IMR-90 (cell line): ENCODE measurements around the gene SLC37A4. TPM values are rescaled to one million over a fixed set of nuclear protein-coding genes. Genes with fewer than 3 reads are reported as not detected.

Experiments used
- ATAC-seq: fragments of 200-7000 bp; cut with Tn5 transposase; 2 replicates; pipeline ENCODE4 v1.9.1; 2020; ENCODE audit warnings: low read depth, mild to moderate bottlenecking, moderate library complexity
- BruUV-seq: library from RNA; stranded (reverse); fragments of 400-500 nt; replicated peaks from 2 replicates; lab custom pipeline; 2021; lab: Mats Ljungman, UMichigan
- CTCF ChIA-PET: fragments of 300-600 bp; formaldehyde crosslinking; extraction: SDS; loops from one replicate; lab custom pipeline; 2021; ENCODE audit warnings: antibody characterized with exemption; lab: Yijun Ruan, JAX
- POLR2A ChIA-PET: fragments of 300-600 bp; sonication (Branson Sonifier 250); formaldehyde crosslinking; loops from one replicate; lab custom pipeline; 2022; ENCODE audit warnings: antibody characterized with exemption; ENCODE audit not compliant: unreplicated experiment; lab: Charles Lee
- DNase-seq: peaks from one replicate; pipeline ENCODE4 v3.0.0; 2013
- H2AFZ ChIP-seq: replicated peaks from 2 replicates; pipeline ENCODE3; 2013; ENCODE audit warnings: low read length, mild to moderate bottlenecking; ENCODE audit not compliant: poor library complexity
- H2AK5ac ChIP-seq: 2 replicates; pipeline ENCODE4 v1.6.1; 2013; ENCODE audit warnings: low read depth, low read length, inconsistent platforms
- H2AK9ac ChIP-seq: replicated peaks from 2 replicates; pipeline ENCODE3; 2013; ENCODE audit warnings: mild to moderate bottlenecking, low read depth, low read length, moderate library complexity; ENCODE audit not compliant: poor library complexity
- H2BK120ac ChIP-seq: 2 replicates; pipeline ENCODE4 v1.6.1; 2013; ENCODE audit warnings: low read depth, low read length, inconsistent platforms
- H2BK15ac ChIP-seq: 3 replicates; pipeline ENCODE4 v1.6.1; 2013; ENCODE audit warnings: low read depth, low read length, inconsistent platforms
- H2BK20ac ChIP-seq: 2 replicates; pipeline ENCODE4 v1.6.1; 2013; ENCODE audit warnings: low read depth, mild to moderate bottlenecking, inconsistent platforms, low read length, moderate library complexity
- H2BK5ac ChIP-seq: 2 replicates; pipeline ENCODE4 v1.6.1; 2013; ENCODE audit warnings: mild to moderate bottlenecking, low read depth, low read length, inconsistent platforms; ENCODE audit not compliant: poor library complexity, severe bottlenecking
- H3K14ac ChIP-seq: replicated peaks from 2 replicates; pipeline ENCODE4 v1.6.1; 2013; ENCODE audit warnings: low read depth, low read length, inconsistent platforms
- H3K18ac ChIP-seq: 2 replicates; pipeline ENCODE4 v1.6.1; 2013; ENCODE audit warnings: low read depth, low read length, control low read depth
- H3K23ac ChIP-seq: 2 replicates; pipeline ENCODE4 v1.6.1; 2013; ENCODE audit warnings: low read depth, low read length, inconsistent platforms
- H3K27ac ChIP-seq: 2 replicates; pipeline ENCODE4 v1.5.1; 2013; ENCODE audit warnings: mild to moderate bottlenecking, control low read depth, low read length; ENCODE audit not compliant: insufficient read depth
- H3K27me3 ChIP-seq: 2 replicates; pipeline ENCODE4 v1.6.1; 2013; ENCODE audit warnings: low read length; ENCODE audit not compliant: control insufficient read depth, insufficient read depth
- H3K36me3 ChIP-seq: 2 replicates; pipeline ENCODE4 v1.6.1; 2013; ENCODE audit warnings: low read length, mixed read lengths; ENCODE audit not compliant: control insufficient read depth, insufficient read depth
- H3K4ac ChIP-seq: 2 replicates; pipeline ENCODE4 v1.6.1; 2013; ENCODE audit warnings: low read depth, low read length, inconsistent platforms
- H3K4me1 ChIP-seq: 2 replicates; pipeline ENCODE4 v1.6.1; 2013; ENCODE audit warnings: low read length, mixed read lengths; ENCODE audit not compliant: control insufficient read depth, insufficient read depth
- H3K4me2 ChIP-seq: 2 replicates; pipeline ENCODE4 v1.6.1; 2013; ENCODE audit warnings: low read depth, mild to moderate bottlenecking, control low read depth, low read length, moderate library complexity
- H3K4me3 ChIP-seq: 2 replicates; pipeline ENCODE4 v1.5.1; 2013; ENCODE audit warnings: low read depth, mild to moderate bottlenecking, control low read depth, low read length, moderate library complexity; ENCODE audit not compliant: insufficient read depth
- H3K56ac ChIP-seq: 2 replicates; pipeline ENCODE4 v1.6.1; 2013; ENCODE audit warnings: low read length, inconsistent platforms; ENCODE audit not compliant: insufficient read depth; ENCODE audit errors: extremely low read depth
- H3K79me1 ChIP-seq, 2 experiments: 2 replicates each; pipeline ENCODE4 v1.6.1; 2013; ENCODE audit warnings: low read length in 2 of 2, inconsistent platforms in 1 of 2, low read depth in 1 of 2
- H3K9ac ChIP-seq: 2 replicates; pipeline ENCODE4 v1.6.1; 2013; ENCODE audit warnings: low read depth, low read length, control low read depth
- H3K9me1 ChIP-seq: 2 replicates; pipeline ENCODE4 v1.6.1; 2013; ENCODE audit warnings: low read length, inconsistent platforms; ENCODE audit not compliant: insufficient read depth
- H3K9me3 ChIP-seq: 2 replicates; pipeline ENCODE4 v1.6.1; 2013; ENCODE audit warnings: low read length; ENCODE audit not compliant: control insufficient read depth, insufficient read depth
- H4K20me1 ChIP-seq: 2 replicates; pipeline ENCODE4 v1.6.1; 2013; ENCODE audit warnings: low read length, inconsistent platforms; ENCODE audit not compliant: insufficient read depth
- H4K5ac ChIP-seq: 2 replicates; pipeline ENCODE4 v1.6.1; 2013; ENCODE audit warnings: mild to moderate bottlenecking, low read depth, low read length, control low read depth
- H4K8ac ChIP-seq, 2 experiments: 2 replicates each; pipeline ENCODE4 v1.6.1; 2013; ENCODE audit warnings: low read depth in 2 of 2, low read length in 2 of 2, control low read depth in 1 of 2, inconsistent platforms in 1 of 2
- H4K91ac ChIP-seq: 2 replicates; pipeline ENCODE4 v1.6.1; 2013; ENCODE audit warnings: low read depth, low read length, inconsistent platforms; ENCODE audit not compliant: insufficient read depth
- BHLHE40 ChIP-seq: fragments of 150-350 bp; IDR thresholded peaks from 2 replicates; pipeline ENCODE4 v1.6.1; 2016; ENCODE audit warnings: mild to moderate bottlenecking, low read depth, low read length
- CTCF ChIP-seq: conservative IDR thresholded peaks from 2 replicates; pipeline ENCODE4 v1.5.1; 2012; ENCODE audit warnings: mild to moderate bottlenecking, low read depth, low read length, improper control_type of control experiment
- MXI1 ChIP-seq: IDR thresholded peaks from 2 replicates; pipeline ENCODE4 v1.6.1; 2012; ENCODE audit warnings: low read depth, mild to moderate bottlenecking, low read length, moderate library complexity, borderline replicate concordance
- POLR2A ChIP-seq: IDR thresholded peaks from 2 replicates; pipeline ENCODE4 v1.6.1; 2012; ENCODE audit warnings: mild to moderate bottlenecking, low read depth, low read length
- WGBS, 2 experiments: methylation state at CpG; one replicate each; pipeline versions ENCODE4 v1.1.5 to v1.1.7; 2013; ENCODE audit warnings: missing lambda C conversion rate in 2 of 2; ENCODE audit not compliant: insufficient read length in 1 of 2; ENCODE audit errors: extremely low coverage in 2 of 2; 5-methylcytosine and 5-hydroxymethylcytosine counted together
- dilution Hi-C: fragments of 300-500 bp; cut with HindIII; formaldehyde crosslinking; loops from one replicate; pipeline ENCODE4 v1.14.3; 2018; ENCODE audit warnings: low sequenced_read_pairs; ENCODE audit not compliant: unreplicated experiment
- in situ Hi-C: fragments of 300-500 bp; cut with MboI; formaldehyde crosslinking; loops from 3 replicates; pipeline ENCODE4 v1.14.3; 2019; ENCODE audit warnings: low sequenced_read_pairs, inconsistent platforms, mixed read lengths
- intact Hi-C: fragments of 100-400 bp; cut with micrococcal nuclease; formaldehyde crosslinking; loops from 2 replicates; pipeline ENCODE4 v1.10.0; 2022
- polyA plus RNA-seq, 3 experiments: library from polyadenylated mRNA; depleted of rRNA; stranded (reverse); fragments of >200 nt; gene quantifications; 2 replicates each; pipeline ENCODE4 v1.2.3, GENCODE V29; 2012; ENCODE audit warnings: low replicate concordance in 1 of 3
- total RNA-seq: library from RNA; depleted of rRNA; stranded (reverse); fragments of >200 nt; gene quantifications from 2 replicates; pipeline ENCODE4 v1.2.3, GENCODE V29; 2012

Gene SLC37A4
- total and polyA plus RNA-seq, 2 of the 4 experiments (the other 2 are of a cell fraction) = 7.5 to 14.3 TPM

GRCh38 chr11:118979434-118979833 is 51.2 kb downstream of the SLC37A4 start:
- Histone ChIP-seq H3K56ac (no peak overlapping the region), H3K9me3 (no peaks in the 10 kb centered on the region), H3K18ac (no peak overlapping the region), H3K36me3 (no peaks in the 10 kb centered on the region), H4K5ac (no peak overlapping the region), H3K4me3 (no peak overlapping the region), H3K9ac (no peak overlapping the region), H3K79me1 (no peaks in the 10 kb centered on the region), H3K14ac (no peak overlapping the region), H2AK5ac (no peak overlapping the region), H2BK5ac (no peak overlapping the region), H4K91ac (no peak overlapping the region), H3K27me3 (peaks cover 32% of the 10 kb centered on the region), H3K4ac (no peak overlapping the region), H3K27ac (no peak overlapping the region), H4K20me1 (no peaks in the 10 kb centered on the region), H3K4me1 (no peaks in the 10 kb centered on the region), H2BK20ac (no peak overlapping the region), H2AFZ (no peak overlapping the region), H3K4me2 (no peak overlapping the region), H2BK15ac (no peak overlapping the region), H3K9me1 (no peaks in the 10 kb centered on the region), H4K8ac (no peak overlapping the region), H2AK9ac (no peak overlapping the region), H2BK120ac (no peak overlapping the region), H3K23ac (no peak overlapping the region)
- POLR2A ChIA-PET = no interaction called here
- no CpG with 5 or more reads among the region's 9 CpGs for WGBS, 2 experiments
- dilution Hi-C loops = no loop called here
- intact Hi-C loops = no loop called here
- BruUV-seq = no TSS peak
- CTCF ChIA-PET = interaction anchor here (0.7 kb wide), 1 partner anchor 10 kb away, joined by 3 read pairs; no protein-coding TSS in a partner anchor
- TF ChIP-seq CTCF = no peak
- no peak for TF ChIP-seq MXI1
- TF ChIP-seq BHLHE40 = no peak
- no peak for TF ChIP-seq POLR2A
- no peak for DNase-seq
- in situ Hi-C loops = no loop called here
- no peak for ATAC-seq
